Activated CD4-positive, alpha-beta T cell treated with anti-CD3 and anti-CD28 coated beads, Interleukin-2, amount 50 U/mL, for 24 hours (primary cell): ENCODE measurements around the gene ROBO3.

Source experiments
- DNase-seq, 2 donors: peaks; one replicate each; pipeline ENCODE4 v3.0.0-alpha.2; 2020; ENCODE audit warnings: low read depth in 1 of 2, low spot score in 1 of 2

Gene ROBO3

DNA sequence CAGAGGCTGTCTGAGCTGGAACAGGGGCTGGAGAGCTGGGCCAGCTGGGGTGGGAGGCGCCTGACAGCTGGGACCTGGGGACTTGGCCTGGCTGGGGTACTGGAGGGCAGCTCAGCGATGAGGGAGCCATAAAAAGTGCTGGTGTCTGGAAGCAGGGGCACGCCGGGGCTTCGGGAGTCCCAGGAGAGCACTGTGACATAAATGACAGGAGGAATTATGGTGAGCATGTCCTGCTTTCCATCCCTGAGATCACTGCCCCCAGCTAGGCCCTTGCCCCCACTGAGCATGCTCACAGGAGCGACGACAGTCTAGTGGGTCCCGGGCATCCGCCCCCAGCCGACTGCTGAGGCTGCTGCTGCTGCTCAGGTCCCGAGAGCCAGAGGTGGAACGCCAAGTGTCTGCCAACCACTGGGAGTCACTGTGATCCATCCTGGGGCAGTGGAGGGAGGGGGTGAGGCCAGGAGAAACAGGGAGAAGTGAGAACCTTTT, 26.2 kb downstream of the ROBO3 start:
- DNase-seq = no peak

DNA sequence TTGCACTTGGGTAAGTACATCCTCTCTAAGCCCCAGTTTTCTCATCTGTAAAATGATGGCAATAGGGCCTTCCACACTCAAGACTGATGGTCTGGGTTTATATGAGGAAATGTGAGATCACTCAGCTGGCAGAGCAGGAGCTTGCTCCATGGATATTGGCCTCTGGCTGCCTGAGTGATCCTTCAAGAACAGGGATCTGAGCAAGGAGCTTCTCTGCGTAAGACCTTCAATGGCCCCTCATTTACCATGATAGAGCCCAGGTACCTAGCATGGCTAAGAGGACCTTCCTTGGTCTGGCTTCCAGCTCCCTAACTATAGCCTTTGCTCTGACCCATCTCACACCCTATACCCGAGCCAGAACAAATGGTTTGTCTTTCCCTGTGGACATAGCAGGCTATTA, 26.9 kb downstream of the ROBO3 start:
- no peak for DNase-seq

DNA sequence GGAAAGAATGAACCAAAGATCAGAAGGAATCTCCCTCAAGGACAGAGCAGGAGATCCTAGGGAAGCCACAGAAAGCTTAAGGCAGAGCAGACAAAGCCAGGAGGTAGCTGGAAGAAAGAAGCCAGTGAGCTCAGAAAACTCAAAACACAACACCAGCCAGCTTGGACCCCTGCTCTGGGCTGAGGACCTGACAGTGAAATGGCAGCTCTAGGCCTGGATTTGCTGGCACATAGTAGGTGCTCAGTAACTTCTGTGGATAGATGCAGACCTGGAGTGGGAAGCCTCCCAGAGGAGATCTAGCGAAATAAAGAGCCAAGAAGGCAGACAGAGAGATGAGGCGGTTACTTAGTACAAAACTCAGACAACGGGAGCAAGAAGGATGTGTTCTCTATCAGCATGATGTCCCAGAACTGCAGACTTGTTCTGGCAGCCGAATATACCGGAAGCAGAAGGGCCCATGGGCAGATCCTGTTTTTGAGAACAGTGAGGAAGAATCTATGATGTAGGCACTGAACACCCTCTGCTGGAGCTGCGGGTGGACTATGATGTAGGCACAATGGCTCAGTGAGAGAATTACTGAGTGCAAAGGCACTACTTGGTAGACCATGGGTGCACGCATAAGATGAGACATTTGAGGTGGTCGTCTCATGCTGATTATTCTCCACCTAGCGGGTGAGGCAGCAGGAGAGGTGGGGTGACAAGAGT, 27.7 kb downstream of the ROBO3 start:
- no peak for DNase-seq

DNA sequence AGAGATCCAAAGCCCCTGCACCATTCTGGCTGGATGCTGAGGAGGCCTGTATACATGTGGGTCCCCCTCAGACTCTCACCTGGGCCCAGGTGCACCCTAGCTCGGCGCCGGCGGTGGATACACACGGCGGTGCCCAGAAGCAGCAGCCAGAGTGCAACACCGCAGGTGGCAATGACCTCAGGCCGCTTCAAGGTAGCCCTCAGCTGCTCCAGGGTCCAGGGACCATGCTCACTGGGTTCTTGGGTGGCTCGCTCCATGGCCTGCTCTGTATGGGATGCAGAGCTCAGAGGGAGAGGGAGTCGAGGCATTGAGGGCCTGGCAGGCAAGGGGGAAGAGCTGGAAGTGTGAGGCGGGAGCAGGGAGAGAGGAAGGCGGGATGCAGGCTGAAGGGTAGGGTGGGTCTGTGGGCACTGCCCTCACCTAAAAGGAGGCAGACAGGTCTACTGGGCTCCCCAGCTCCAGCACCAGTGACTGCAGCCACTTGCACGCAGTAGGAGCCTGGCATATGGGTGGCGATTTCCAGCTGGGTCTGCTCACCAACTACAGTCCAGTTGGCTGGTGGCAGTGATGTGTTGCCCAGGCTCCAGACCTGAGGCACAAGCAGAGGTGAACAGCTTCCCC, 28.7 kb downstream of the ROBO3 start:
- no peak for DNase-seq

DNA sequence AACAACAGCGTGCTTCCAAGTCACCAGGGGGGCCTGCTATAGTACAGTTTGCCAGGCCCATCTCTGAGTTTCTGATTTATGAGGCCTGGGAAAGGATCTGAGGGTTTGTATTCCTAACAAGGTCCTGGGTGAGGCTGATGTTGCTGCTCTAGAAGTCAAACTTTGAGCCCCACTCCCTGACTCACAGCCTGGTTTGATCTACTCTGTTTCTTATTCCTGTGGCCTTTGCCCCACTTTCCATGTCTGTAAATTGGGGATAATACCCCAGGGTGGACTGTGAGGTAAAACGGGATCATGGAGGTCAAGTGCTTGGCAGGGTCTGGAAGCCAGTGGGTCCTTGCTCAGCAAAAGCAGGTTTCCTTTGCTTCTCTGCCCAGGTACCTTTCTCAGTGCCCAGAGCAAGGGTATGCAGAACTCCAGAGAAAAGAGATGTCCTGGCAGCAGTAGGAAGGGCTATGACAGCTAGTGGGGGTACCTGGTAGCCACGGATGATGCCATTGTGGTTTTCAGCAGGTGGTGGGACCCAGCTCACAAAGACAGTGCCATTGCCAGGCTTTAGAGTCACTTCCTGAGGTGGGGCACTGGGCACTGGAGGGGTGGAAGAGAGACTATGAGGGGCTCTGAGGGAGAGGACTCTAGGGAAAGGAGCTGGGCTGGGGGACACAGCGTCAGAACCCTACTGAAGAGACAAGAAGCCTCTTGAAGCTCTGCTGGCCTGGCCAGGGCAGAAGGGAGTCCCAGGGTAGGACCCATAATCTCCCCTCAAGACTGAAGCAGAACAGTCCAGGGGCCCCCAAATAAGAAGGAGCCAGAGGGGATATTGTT, 29.6 kb downstream of the ROBO3 start:
- DNase-seq = no peak

DNA sequence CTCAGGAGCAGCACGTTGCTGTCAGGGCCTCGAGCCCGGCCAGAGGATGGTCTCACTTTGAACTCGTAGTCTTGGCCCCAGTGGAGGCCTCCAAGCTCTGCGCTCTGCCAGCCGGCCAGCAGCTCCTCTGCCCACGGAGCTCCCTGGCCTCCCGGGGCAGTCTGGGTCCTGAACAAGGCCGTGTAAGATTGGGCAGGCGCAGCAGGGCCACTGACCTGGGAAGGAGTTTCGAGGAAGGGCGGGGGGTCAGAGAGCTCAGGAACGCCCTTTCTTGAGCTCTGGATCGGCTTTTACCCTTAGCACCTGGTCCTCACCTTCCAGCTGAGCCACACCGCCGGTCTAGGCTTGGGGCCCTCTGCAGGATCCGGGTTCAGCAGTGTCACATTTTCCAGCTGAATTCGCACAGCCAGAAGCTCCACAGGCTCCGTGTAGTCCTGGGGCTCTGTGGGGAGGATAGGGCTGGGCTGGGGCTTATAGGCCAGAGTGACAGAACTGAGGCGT, 30.3 kb downstream of the ROBO3 start:
- DNase-seq = no peak

DNA sequence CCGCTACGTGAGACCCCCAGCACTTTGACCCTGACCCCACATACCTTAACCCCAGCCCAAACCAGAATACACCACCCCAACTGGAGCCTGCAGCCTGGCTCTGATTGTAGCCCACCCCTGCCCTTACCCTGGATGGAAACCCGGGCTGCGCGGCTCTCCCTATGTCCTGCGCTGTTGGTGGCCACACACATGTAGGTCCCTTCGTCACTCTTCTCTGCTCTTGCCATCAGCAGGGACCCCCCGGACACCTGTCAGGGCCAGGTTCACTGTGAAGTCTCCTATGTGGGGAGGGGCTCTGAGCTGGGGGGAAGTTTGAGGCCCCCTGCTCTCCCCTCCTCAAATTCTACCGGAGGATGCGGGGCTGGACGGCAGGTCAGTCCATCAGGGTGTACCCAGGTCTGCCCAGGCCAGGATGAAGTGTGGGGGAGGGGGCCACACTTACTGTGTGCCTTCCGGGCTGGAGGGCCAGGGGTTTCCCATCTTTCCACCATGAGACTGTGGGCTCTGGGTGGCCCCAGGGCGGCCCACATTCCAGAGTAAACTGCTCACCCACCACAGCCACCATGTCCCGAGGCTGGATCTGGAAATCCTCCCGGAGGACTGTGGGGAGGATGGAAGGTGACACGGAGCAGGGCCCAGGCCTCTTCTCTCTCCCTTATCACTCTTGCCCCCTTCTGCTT, 31.0 kb downstream of the ROBO3 start:
- no peak for DNase-seq

- no peak for DNase-seq
Observed at GRCh38 chr11:124896821-124897391, 31.7 kb downstream of the ROBO3 start.

- DNase-seq = no peak
Observed at GRCh38 chr11:124897674-124898262, 32.5 kb downstream of the ROBO3 start, which contains the start of gene ROBO4. Gene ROBO4 (minus strand): TSS chr11:124897865. CDS start chr11:124897795, 70 bp downstream.

- DNase-seq = no peak
Observed at GRCh38 chr11:124898263-124898680, 33.0 kb downstream of the ROBO3 start.

DNA sequence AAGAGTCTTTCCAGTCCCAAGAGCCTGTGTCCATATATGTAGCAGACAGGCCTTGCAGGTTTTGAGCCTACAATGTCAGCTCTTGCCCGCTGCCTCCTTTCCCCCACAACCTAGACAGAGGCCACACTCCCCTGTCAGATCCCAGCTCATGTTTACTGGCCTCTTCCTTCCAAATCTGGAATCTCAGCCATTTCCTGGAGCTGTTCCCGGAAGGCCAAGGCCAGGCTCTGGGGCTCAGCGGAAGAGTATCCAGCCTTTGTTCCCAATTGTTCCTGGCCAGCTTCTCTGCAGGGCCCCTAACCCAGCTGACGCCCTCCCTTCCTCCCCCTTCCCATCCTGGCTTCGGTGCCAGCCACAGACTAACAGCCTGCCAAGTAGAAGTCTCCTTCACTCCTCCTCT, 33.5 kb downstream of the ROBO3 start:
- no peak for DNase-seq

- DNase-seq = no peak
Observed at GRCh38 chr11:124899383-124900145, 34.3 kb downstream of the ROBO3 start.

DNA sequence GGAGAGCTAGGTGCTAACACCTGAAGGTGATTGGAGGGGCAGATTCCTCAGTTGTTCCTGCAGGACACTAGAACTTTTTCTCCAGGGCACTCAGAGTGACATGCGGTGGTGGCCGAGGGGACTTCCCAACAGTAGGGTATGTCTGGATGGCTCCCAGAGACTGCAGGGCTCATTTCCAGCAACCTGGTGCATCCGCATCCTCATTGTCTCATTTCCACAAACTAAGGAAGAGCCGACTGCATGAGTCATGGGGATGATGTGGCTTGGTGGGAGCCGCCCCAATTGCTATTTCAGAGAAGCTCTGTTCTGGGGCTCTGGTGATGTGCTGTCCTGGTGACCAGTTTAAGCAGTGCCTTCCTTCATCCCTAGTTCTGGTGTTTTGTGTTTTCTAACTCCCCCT, 35.2 kb downstream of the ROBO3 start:
- no peak for DNase-seq

DNA sequence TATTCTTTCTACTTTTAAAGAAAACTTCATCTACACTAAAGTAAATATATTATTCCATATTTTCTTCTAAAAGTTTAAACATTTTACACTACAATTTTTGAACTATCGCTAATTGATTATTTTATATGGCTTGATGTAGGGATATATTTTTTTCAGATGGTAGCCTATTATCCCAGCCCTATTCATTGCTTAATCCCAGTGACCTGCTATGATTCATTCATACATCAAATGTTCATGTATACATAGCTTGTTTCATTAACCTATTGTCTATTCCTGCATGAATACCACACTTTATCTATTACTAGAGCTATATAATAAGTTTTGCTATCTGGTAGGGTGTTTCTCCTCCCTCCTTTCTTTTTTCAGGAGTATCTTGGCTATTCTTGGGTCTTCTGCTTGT, 37.4 kb downstream of the ROBO3 start:
- no peak for DNase-seq

GRCh38 chr11:124915541-124916369, 50.5 kb downstream of the ROBO3 start:
- no peak for DNase-seq

DNA sequence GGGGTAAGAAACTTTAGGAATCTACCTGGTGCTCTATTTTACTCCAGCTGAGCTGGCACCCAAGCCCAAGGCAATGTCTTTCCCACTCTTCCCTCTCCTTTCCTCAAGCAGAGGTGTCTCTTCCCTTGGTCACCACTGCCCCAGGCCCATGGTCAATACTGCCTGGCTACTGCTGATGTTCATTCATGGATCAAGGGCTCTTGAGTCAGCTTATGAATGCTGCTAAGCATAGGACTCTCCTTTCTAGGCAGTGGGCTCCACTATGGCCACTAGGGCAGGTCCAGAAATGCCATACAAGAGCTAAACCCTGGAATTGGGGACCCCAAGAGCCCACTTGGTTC, 51.1 kb downstream of the ROBO3 start:
- DNase-seq = no peak

DNA sequence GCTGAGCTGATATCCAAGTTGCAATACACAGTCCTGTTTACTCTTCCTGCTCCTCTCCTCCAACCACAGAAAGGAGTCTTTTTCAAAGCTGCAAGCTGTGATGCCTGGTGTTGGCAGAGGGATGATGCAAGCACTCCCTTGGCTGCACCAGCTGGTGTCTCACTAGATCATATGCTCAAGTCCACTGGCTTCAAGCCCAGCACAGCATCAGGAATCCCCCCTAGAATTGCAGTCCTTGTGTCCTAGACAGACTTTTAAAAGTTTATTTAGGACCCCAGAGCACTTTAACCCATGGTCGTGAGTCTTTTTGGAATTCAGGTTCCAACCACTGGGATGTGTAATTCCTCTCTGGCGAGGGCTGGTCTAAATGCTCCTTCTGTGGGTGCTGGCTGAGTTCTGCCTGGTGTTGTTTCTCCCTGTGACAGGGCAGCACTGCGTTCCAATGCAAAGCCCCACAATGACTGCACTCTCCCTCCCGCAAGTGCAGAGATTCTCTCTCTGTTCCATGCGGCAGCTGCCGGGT, 51.9 kb downstream of the ROBO3 start:
- no peak for DNase-seq

GRCh38 chr11:124918950-124919349, 53.7 kb downstream of the ROBO3 start, which contains the start of gene HEPN1:
Gene HEPN1 (plus strand): TSS chr11:124919250.
- no peak for DNase-seq

DNA sequence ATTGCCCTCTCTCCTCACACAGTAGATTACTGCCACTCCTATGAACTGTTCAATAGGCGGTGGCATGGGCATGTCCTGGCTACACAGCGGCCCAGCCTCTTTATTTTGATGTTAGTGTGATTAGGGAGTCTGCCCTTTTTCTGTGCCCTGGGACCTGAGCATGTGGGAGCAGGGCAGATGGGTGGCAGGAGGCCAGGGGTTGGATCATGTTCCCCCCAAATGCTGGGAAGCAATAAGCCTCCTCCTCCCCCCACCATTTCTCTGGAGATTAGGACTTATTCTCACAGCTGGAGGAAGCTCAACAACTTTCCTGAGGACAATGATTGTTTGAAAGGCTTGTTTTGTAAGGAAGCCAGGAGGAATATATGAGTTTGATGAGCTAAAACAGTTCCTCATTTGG, 54.7 kb downstream of the ROBO3 start:
- DNase-seq = no peak
